ENCODE measurements around the gene RPL10. TPM values are rescaled to one million over a fixed set of nuclear protein-coding genes. Genes with fewer than 3 reads are reported as not detected.
"Not testable (repeated sequence)": the region's sequence is repeated elsewhere in the genome, so short reads cannot be mapped to it uniquely, and the experiment has no call there.

Gene RPL10
- polyA plus RNA-seq, 4 donors = 2,891 to 3,494 (median 3,187) TPM

- DNase-seq (ENCODE audit: low read depth in 4 of 4, low spot score in 3 of 4) = no peak
Measured at GRCh38 chrX:154375156-154375504, 23.0 kb upstream of the RPL10 start.

GRCh38 chrX:154376774-154377173 lies 21.4 kb upstream of the RPL10 start:
- DNase-seq (ENCODE audit: low read depth in 4 of 4, low spot score in 3 of 4) = no peak

GRCh38 chrX:154378059-154378798 lies 19.9 kb upstream of the RPL10 start:
- no peak for DNase-seq (ENCODE audit: low read depth in 4 of 4, low spot score in 3 of 4)

GRCh38 chrX:154378799-154379568 lies 19.2 kb upstream of the RPL10 start, which contains the start of gene EMD:
Gene EMD, plus strand, starts transcription at chrX:154379295. Its CDS starts 190 bp downstream, at chrX:154379485.
- DNase-seq (ENCODE audit: low read depth in 4 of 4, low spot score in 3 of 4) = peak; percentile 83 to 91 (median 88)

GRCh38 chrX:154379569-154379951 lies 18.6 kb upstream of the RPL10 start:
- no peak for DNase-seq (ENCODE audit: low read depth in 4 of 4, low spot score in 3 of 4)

GRCh38 chrX:154380153-154380552 lies 18.0 kb upstream of the RPL10 start:
- DNase-seq (ENCODE audit: low read depth in 4 of 4, low spot score in 3 of 4) = no peak

GRCh38 chrX:154380787-154381186 lies 17.4 kb upstream of the RPL10 start:
- DNase-seq (ENCODE audit: low read depth in 4 of 4, low spot score in 3 of 4) = no peak

GRCh38 chrX:154381271-154381670 lies 16.9 kb upstream of the RPL10 start:
- no peak for DNase-seq (ENCODE audit: low read depth in 4 of 4, low spot score in 3 of 4)

GRCh38 chrX:154382483-154383069 lies 15.6 kb upstream of the RPL10 start:
- no peak for DNase-seq (ENCODE audit: low read depth in 4 of 4, low spot score in 3 of 4)

- no peak for DNase-seq (ENCODE audit: low read depth in 4 of 4, low spot score in 3 of 4)
Measured at GRCh38 chrX:154383359-154384283, 14.6 kb upstream of the RPL10 start.

GRCh38 chrX:154384284-154384892 lies 13.8 kb upstream of the RPL10 start:
- no peak for DNase-seq (ENCODE audit: low read depth in 4 of 4, low spot score in 3 of 4)

- DNase-seq (ENCODE audit: low read depth in 4 of 4, low spot score in 3 of 4) = not testable (repeated sequence)
Measured at GRCh38 chrX:154388094-154388493, 10.1 kb upstream of the RPL10 start.

- DNase-seq (ENCODE audit: low read depth in 4 of 4, low spot score in 3 of 4) = not testable (repeated sequence)
Measured at GRCh38 chrX:154388649-154389048, 9.5 kb upstream of the RPL10 start.

GRCh38 chrX:154389812-154390747 lies 8.1 kb upstream of the RPL10 start:
- not testable (repeated sequence) for DNase-seq (ENCODE audit: low read depth in 4 of 4, low spot score in 3 of 4)

GRCh38 chrX:154396363-154396762 lies 1.8 kb upstream of the RPL10 start:
- DNase-seq (ENCODE audit: low read depth in 4 of 4, low spot score in 3 of 4) = not testable (repeated sequence)

GRCh38 chrX:154396973-154397887 lies 947 bp upstream of the RPL10 start:
- peak in 1 of 4 donors; percentile 49 for DNase-seq (ENCODE audit: low read depth in 4 of 4, low spot score in 3 of 4)

- DNase-seq (ENCODE audit: low read depth in 4 of 4, low spot score in 3 of 4) = peak in 1 of 4 donors; percentile 60
Measured at GRCh38 chrX:154398668-154399526, 720 bp downstream of the RPL10 start.

Data from left renal pelvis (tissue), 4 donors.